Stimulated activated CD8-positive, alpha-beta memory T cell treated with anti-CD3 and anti-CD28 coated beads, Interleukin-7, amount 100 ng/mL, for 24 hours (primary cell): ENCODE results near the gene AP3B1.
"Not testable (repeated sequence)": the region's sequence is repeated elsewhere in the genome, so short reads cannot be mapped to it uniquely, and the experiment has no call there.

Source experiments
- DNase-seq: peaks from one replicate; pipeline ENCODE4 v3.0.0-alpha.2; 2020; ENCODE audit warnings: low read depth

Gene AP3B1

GRCh38 chr5:78066722-78067121 is 227.8 kb downstream of the AP3B1 start:
- not testable (repeated sequence) for DNase-seq

GRCh38 chr5:78065663-78066062 is 228.8 kb downstream of the AP3B1 start:
- no peak for DNase-seq

- no peak for DNase-seq
These were observed 229.5 kb downstream of the AP3B1 start for GRCh38 chr5:78064941-78065472.

- no peak for DNase-seq
These were observed 231.0 kb downstream of the AP3B1 start for GRCh38 chr5:78063495-78063894.

GRCh38 chr5:78062645-78063044 is 231.9 kb downstream of the AP3B1 start:
- DNase-seq, result no peak

GRCh38 chr5:78060421-78060820 is 234.1 kb downstream of the AP3B1 start:
- DNase-seq, result no peak

GRCh38 chr5:78058625-78059024 is 235.9 kb downstream of the AP3B1 start:
- DNase-seq, result no peak

GRCh38 chr5:78056901-78057514 is 237.5 kb downstream of the AP3B1 start:
- DNase-seq, result no peak

- DNase-seq, result no peak
These were observed 238.4 kb downstream of the AP3B1 start for GRCh38 chr5:78056053-78056452.

- no peak for DNase-seq
These were observed 243.6 kb downstream of the AP3B1 start for GRCh38 chr5:78050888-78051287.

GRCh38 chr5:78046823-78047222 is 247.7 kb downstream of the AP3B1 start:
- DNase-seq, result not testable (repeated sequence)

GRCh38 chr5:78046006-78046405 is 248.5 kb downstream of the AP3B1 start:
- DNase-seq, result no peak

- DNase-seq, result no peak
These were observed 252.7 kb downstream of the AP3B1 start for GRCh38 chr5:78041805-78042204.

- DNase-seq, result no peak
These were observed 269.0 kb downstream of the AP3B1 start for GRCh38 chr5:78025540-78025939.

- no peak for DNase-seq
These were observed 274.8 kb downstream of the AP3B1 start for GRCh38 chr5:78019744-78020143.

GRCh38 chr5:78016863-78017529 is 277.5 kb downstream of the AP3B1 start:
- no peak for DNase-seq

- DNase-seq, result no peak
These were observed 284.5 kb downstream of the AP3B1 start for GRCh38 chr5:78009937-78010527.

- no peak for DNase-seq
These were observed 286.0 kb downstream of the AP3B1 start for GRCh38 chr5:78008356-78008967.

GRCh38 chr5:78007233-78007632 is 287.3 kb downstream of the AP3B1 start:
- no peak for DNase-seq

- DNase-seq, result no peak
These were observed 288.0 kb downstream of the AP3B1 start for GRCh38 chr5:78006449-78006848.

GRCh38 chr5:78005021-78005785 is 289.3 kb downstream of the AP3B1 start:
- DNase-seq, result no peak

GRCh38 chr5:78004559-78004958 is 289.9 kb downstream of the AP3B1 start:
- no peak for DNase-seq
